GM19043 (cell line): ENCODE results near the gene SLC25A27.
A peak's percentile ranks its signal among the peaks of the same experiment; 100 is the strongest.
"Not testable (repeated sequence)": the region's sequence is repeated elsewhere in the genome, so short reads cannot be mapped to it uniquely, and the experiment has no call there.

Source experiments
- ATAC-seq: cut with Tn5 transposase; IDR thresholded peaks from one replicate; pipeline ENCODE4 v1.9.1; 2021; ENCODE audit warnings: low read depth; ENCODE audit not compliant: unreplicated experiment

Gene SLC25A27, protein sequence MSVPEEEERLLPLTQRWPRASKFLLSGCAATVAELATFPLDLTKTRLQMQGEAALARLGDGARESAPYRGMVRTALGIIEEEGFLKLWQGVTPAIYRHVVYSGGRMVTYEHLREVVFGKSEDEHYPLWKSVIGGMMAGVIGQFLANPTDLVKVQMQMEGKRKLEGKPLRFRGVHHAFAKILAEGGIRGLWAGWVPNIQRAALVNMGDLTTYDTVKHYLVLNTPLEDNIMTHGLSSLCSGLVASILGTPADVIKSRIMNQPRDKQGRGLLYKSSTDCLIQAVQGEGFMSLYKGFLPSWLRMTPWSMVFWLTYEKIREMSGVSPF

GRCh38 chr6:46652603-46653438 is at the start of gene SLC25A27, which contains the start of gene CYP39A1:
TSS of gene SLC25A27 (plus strand) at chr6:46652975. CDS start at chr6:46653193, 218 bp downstream.
TSS of gene CYP39A1 (minus strand) at chr6:46652818. CDS start at chr6:46652582, 236 bp downstream.
- ATAC-seq, result peak; percentile 100

- ATAC-seq, result no peak
Observed at GRCh38 chr6:46605091-46605797, 47.5 kb upstream of the SLC25A27 start.

GRCh38 chr6:46606338-46606737 is 46.4 kb upstream of the SLC25A27 start:
- no peak for ATAC-seq

GRCh38 chr6:46610862-46611553 is 41.8 kb upstream of the SLC25A27 start:
- no peak for ATAC-seq

DNA sequence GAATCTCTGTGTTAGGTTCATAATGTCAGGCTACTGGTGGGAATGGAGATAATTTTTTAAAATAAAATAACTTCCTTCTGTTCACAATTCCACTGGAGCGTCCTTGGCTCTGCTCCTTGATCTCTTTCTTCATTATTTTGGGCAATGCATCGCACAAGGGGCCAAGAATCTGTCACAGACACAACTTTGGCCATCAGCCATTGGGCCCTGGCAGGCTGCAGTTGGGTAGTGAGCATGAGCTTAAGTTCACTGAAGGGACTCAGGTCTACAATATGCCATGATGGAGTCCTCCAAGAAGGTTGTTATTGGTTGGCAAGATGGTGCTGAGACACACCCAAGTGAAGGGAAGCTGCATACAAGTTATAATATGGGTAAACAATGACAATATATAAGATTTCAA is 40.1 kb upstream of the SLC25A27 start:
- ATAC-seq, result no peak

DNA sequence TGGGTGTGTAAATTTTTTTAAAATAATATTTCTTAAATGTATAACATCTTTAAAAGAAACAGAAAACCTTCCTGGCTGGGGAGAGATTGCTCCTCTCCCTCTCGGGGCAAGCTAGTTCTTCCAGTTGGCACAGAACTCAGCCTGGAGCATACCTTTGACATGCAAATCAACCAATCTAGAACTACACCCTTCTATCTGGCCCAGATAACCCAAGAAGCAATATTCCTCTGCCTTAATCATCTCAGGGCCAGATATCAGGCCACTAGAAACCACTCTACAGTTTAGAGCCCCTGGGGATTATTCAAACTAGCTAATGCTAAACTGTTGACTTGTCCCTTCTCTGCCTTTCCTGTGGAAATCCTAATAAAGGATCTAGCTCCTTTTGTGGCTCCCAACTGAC is 34.0 kb upstream of the SLC25A27 start:
- ATAC-seq, result no peak

DNA sequence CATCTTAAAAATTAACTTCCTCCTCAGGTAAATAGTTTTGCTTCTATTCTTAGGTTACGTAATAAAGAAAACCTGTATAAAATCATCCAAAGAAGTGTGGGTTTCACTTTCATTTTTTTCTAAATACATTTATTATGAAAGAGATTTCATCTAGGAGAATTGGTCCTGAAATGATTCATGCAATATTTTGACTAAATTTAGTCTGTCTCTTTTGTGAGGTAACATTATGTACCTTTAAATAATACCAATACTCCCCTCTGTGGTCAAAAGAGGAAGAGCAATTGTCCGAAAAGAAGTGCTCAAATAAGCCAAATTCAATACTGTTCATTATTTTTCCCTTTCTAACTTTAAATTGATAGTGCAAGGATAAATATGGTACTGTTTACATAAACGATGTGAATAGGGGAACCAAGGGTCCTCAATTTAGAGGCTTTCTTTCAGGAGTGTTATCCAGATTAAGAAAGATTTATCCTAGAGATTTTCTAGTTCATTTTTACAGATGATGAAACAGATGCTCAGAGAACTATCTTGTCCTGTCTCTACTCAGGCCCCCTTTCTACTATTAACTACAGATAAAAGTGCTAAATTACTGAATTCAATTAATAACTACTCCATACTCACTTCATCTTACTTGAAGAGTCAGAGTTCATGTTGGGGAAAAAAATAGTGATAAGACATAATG is 26.4 kb upstream of the SLC25A27 start:
- no peak for ATAC-seq

DNA sequence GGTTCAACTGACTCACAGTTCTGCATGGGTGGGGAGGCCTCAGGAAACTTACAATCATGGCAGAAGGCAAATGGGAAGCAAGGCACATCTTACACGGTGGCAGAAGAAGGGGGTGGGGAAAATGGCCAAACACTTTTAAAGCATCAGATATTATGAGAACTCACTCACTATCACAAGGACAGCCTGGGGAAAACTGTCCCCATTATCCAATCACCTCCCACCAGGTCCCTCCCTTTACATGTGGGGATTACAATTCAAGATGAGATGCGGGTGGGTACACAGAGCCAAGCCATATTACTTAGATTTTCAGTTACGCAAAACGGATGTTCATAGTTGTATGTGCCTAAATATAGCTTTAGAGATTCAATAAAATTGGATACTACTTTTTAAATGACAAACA is 25.8 kb upstream of the SLC25A27 start:
- ATAC-seq, result no peak

DNA sequence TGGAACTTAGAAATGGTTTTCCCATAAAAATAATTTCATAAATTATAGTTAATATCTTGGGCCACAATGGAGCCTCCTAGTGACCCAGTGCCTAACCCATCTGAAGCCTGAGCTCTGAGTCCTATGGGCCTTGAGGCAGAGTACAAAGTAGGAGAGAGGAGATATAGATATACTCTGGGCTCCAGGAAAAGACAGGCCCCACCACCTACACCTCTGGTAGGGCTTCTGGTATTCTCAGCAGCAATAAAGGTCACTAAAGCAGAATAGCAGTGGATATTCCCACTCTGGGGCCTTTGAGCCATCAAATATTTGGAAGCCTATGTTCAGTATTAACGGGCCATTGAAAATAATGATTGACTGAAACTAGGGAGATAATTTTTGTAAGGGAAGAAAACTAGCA is 24.3 kb upstream of the SLC25A27 start:
- no peak for ATAC-seq

DNA sequence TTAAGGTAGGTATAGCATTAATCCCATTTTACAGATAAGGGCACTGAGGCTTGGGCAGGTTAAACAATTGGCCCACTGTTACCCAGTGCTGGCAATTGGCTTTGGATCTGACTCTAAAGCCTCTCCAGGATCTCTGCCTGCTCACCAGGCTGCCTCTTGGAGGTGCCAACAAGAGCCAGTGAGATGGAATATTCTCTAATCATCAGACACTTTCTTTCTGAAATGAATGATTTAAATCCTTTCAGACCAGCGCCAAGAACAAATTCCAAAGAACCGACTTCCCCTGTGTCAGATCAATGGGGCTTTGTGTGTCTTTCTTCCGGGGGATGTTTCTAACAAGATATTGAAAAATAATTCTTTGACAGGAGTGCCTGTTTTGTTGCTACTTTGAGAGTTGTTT is 23.8 kb upstream of the SLC25A27 start:
- no peak for ATAC-seq

GRCh38 chr6:46629691-46630090 is 23.1 kb upstream of the SLC25A27 start:
- ATAC-seq, result no peak

- ATAC-seq, result no peak
Observed at GRCh38 chr6:46632053-46632452, 20.7 kb upstream of the SLC25A27 start.

- ATAC-seq, result no peak
Observed at GRCh38 chr6:46635462-46635861, 17.3 kb upstream of the SLC25A27 start.

- no peak for ATAC-seq
Observed at GRCh38 chr6:46637145-46637544, 15.6 kb upstream of the SLC25A27 start.

DNA sequence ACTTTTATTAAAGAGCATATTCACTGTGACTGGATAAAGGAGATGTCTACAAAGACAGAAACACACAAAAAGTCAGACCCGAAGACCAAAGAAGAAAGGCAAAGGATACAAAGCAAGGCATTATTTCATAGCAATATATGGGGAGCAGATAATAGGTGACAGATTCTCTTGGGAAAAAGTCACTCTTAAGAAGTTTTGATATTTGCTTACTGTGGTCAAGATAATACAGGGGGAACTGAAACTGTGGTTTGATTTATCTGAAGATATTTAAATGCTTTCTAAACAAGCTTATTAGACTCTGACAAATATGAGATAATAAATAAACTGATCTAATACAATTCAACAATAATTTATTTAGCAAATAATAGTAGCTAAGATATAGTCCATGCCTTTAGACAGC is 14.8 kb upstream of the SLC25A27 start:
- no peak for ATAC-seq

GRCh38 chr6:46638650-46639049 is 14.1 kb upstream of the SLC25A27 start:
- no peak for ATAC-seq

DNA sequence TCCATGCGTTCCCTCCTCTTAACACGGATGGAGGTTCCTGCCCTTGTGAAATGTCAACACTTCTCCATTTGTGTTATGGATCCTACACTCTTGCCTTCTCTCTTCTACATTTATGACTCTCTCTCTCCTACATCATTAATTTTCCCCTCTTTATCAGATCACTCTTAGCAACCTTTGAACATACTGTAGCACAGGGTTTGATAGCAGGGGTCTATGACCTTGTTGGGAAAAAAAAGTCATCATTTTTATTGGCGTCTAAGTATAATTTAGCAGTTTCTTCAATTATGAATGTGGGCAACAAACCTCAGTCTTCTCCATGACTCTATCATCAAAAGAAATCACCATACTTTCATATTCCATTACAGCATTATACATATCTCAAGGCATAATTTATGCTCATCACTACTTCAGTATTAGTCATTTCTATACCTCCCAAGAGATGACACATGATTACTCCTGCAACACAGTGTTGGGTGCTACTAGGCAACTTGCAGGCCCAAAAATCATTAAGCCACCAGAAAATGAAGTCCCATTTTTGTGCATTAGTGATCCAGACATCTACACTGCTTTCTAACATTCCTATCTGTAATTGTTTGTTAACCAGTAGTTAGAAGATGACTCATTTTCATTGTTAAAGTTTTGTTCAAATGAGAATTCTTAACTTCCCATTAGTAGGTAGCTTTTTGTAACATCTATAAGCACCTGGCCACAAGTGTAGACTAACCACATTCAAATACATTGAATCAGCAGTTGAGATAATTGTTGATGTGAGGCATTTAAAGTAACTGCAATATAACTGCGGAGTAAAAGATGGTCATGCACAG is 9.6 kb upstream of the SLC25A27 start:
- ATAC-seq, result no peak

DNA sequence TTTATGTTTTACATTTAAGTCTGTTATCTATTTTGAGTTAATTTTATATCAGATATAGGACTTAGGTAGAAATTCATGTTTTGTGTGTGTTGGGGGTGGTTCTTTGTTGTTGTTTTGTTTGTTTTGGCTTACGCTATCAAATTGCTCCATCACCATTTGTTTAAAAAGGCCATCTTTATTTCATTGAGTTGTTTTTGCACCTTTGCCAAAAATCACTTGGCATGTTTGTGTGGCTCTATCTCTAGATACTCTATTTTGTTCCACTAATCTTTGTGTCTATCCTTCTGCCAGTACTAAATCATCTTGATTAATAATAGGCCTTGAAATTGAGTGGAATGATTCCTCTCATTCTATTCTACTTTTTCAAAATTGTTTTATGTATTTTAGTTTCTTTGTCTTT is 7.5 kb upstream of the SLC25A27 start:
- ATAC-seq, result no peak

GRCh38 chr6:46648108-46648507 is 4.7 kb upstream of the SLC25A27 start:
- ATAC-seq, result not testable (repeated sequence)
